SJCRH30 (cell line): ENCODE measurements around the gene PRKD2. TPM values are rescaled to one million over a fixed set of nuclear protein-coding genes. Genes with fewer than 3 reads are reported as not detected.

Experiments used
- DNase-seq, 2 experiments: peaks; one replicate each; pipeline ENCODE4 v3.0.0-alpha.2; 2015 to 2020
- H3K27ac ChIP-seq: fragments of 250-450 bp; sonication (Bioruptor Pico); 2 replicates; pipeline ENCODE4 v1.5.1; 2020; ENCODE audit warnings: mild to moderate bottlenecking, moderate library complexity
- H3K27me3 ChIP-seq: fragments of 250-450 bp; sonication (Bioruptor Pico); 2 replicates; pipeline ENCODE4 v1.5.1; 2020; ENCODE audit warnings: mild to moderate bottlenecking, moderate library complexity
- H3K36me3 ChIP-seq: fragments of 250-450 bp; sonication (Bioruptor Pico); 2 replicates; pipeline ENCODE4 v1.5.1; 2020; ENCODE audit warnings: mild to moderate bottlenecking, moderate library complexity
- H3K4me1 ChIP-seq: fragments of 250-450 bp; sonication (Bioruptor Pico); 2 replicates; pipeline ENCODE4 v1.5.1; 2020; ENCODE audit warnings: mild to moderate bottlenecking, moderate library complexity
- H3K4me3 ChIP-seq: fragments of 250-450 bp; sonication (Bioruptor Pico); 2 replicates; pipeline ENCODE4 v1.5.1; 2020; ENCODE audit warnings: mild to moderate bottlenecking, moderate library complexity
- H3K9me3 ChIP-seq: fragments of 250-450 bp; sonication (Bioruptor Pico); replicated peaks from 2 replicates; pipeline ENCODE4 v1.5.1; 2020; ENCODE audit warnings: mild to moderate bottlenecking, moderate library complexity
- total RNA-seq: library from RNA; depleted of rRNA; stranded (reverse); fragments of >200 nt; shearing (Covaris generic); gene quantifications from 2 replicates; pipeline ENCODE4 v1.2.3, GENCODE V29; 2014

PRKD2 gene
- total RNA-seq, 1 experiment from 2014 or later: 7.7 TPM

GRCh38 chr19:46746281-46747057, 29.6 kb upstream of the PRKD2 start, which contains the start of gene STRN4:
TSS of gene STRN4 (minus strand) at chr19:46746450. CDS start at chr19:46746430, 20 bp downstream.
- DNase-seq: peak; percentile 52 to 69
- Histone ChIP-seq H3K4me3 (peak within 1 kb of the TSS; percentile 100), H3K4me1 (peaks cover 3% of the 10 kb centered on the region; the same call in 1 of the 2 replicates), H3K27ac (peak within 1 kb of the TSS; percentile 78), H3K9me3 (no peaks in the 10 kb centered on the region), H3K36me3 (peaks cover 13% of the 10 kb centered on the region; the same call in 1 of the 2 replicates), H3K27me3 (no peaks in the 10 kb centered on the region)

- Histone ChIP-seq H3K4me1 (peaks cover 3% of the 10 kb centered on the region; the same call in 1 of the 2 replicates), H3K36me3 (peaks cover 16% of the 10 kb centered on the region; the same call in 1 of the 2 replicates), H3K27ac (peak within 1 kb of the TSS; percentile 78), H3K27me3 (no peaks in the 10 kb centered on the region), H3K9me3 (no peaks in the 10 kb centered on the region), H3K4me3 (peak within 1 kb of the TSS; percentile 100)
- DNase-seq: peak; percentile 40 to 45
Observed at GRCh38 chr19:46745521-46746280, 28.8 kb upstream of the PRKD2 start, which contains the start of gene FKRP. TSS of gene FKRP (plus strand) at chr19:46746057. CDS start at chr19:46755451, 9,394 bp downstream.

- Histone ChIP-seq H3K4me3 (peak overlapping the region; percentile 100), H3K9me3 (no peaks in the 10 kb centered on the region), H3K27ac (no peak overlapping the region), H3K36me3 (peaks cover 16% of the 10 kb centered on the region; the same call in 1 of the 2 replicates), H3K4me1 (peaks cover 3% of the 10 kb centered on the region; the same call in 1 of the 2 replicates), H3K27me3 (no peaks in the 10 kb centered on the region)
- DNase-seq: no peak
Observed at GRCh38 chr19:46745030-46745429, 28.1 kb upstream of the PRKD2 start.

- Histone ChIP-seq H3K36me3 (peaks cover 16% of the 10 kb centered on the region; the same call in 1 of the 2 replicates), H3K9me3 (no peaks in the 10 kb centered on the region), H3K27ac (no peak overlapping the region), H3K4me1 (peaks cover 3% of the 10 kb centered on the region; the same call in 1 of the 2 replicates), H3K4me3 (no peak overlapping the region), H3K27me3 (no peaks in the 10 kb centered on the region)
- no peak for DNase-seq
Observed at GRCh38 chr19:46744005-46744691, 27.2 kb upstream of the PRKD2 start.

- peaks cover 17% of the 10 kb centered on the region; the same call in 1 of the 2 replicates for H3K36me3 ChIP-seq
- no peaks in the 10 kb centered on the region for H3K27me3 ChIP-seq
- peaks cover 3% of the 10 kb centered on the region; the same call in 1 of the 2 replicates for H3K4me1 ChIP-seq
- no peak for DNase-seq
- no peak overlapping the region for H3K4me3 ChIP-seq
- H3K27ac ChIP-seq: no peak overlapping the region
- no peaks in the 10 kb centered on the region for H3K9me3 ChIP-seq
Observed at GRCh38 chr19:46742926-46743480, 26.1 kb upstream of the PRKD2 start.

- Histone ChIP-seq H3K27me3 (no peaks in the 10 kb centered on the region), H3K9me3 (no peaks in the 10 kb centered on the region), H3K4me1 (peaks cover 3% of the 10 kb centered on the region; the same call in 1 of the 2 replicates), H3K27ac (no peak overlapping the region), H3K4me3 (no peak overlapping the region), H3K36me3 (peaks cover 29% of the 10 kb centered on the region)
- no peak for DNase-seq
Observed at GRCh38 chr19:46741447-46741846, 24.5 kb upstream of the PRKD2 start.

- Histone ChIP-seq H3K27ac (no peak overlapping the region), H3K27me3 (no peaks in the 10 kb centered on the region), H3K36me3 (peaks cover 45% of the 10 kb centered on the region), H3K4me1 (no peaks in the 10 kb centered on the region; the same call in 1 of the 2 replicates), H3K9me3 (no peaks in the 10 kb centered on the region), H3K4me3 (no peak overlapping the region)
- DNase-seq: no peak
Observed at GRCh38 chr19:46739290-46739771, 22.4 kb upstream of the PRKD2 start.

GRCh38 chr19:46737761-46738171, 20.9 kb upstream of the PRKD2 start:
- DNase-seq: no peak
- Histone ChIP-seq H3K4me3 (no peak overlapping the region), H3K27me3 (no peaks in the 10 kb centered on the region), H3K36me3 (peaks cover 50% of the 10 kb centered on the region), H3K27ac (no peak overlapping the region), H3K9me3 (no peaks in the 10 kb centered on the region), H3K4me1 (no peaks in the 10 kb centered on the region)

GRCh38 chr19:46737298-46737654, 20.4 kb upstream of the PRKD2 start:
- Histone ChIP-seq H3K9me3 (no peaks in the 10 kb centered on the region), H3K4me3 (no peak overlapping the region), H3K36me3 (peaks cover 47% of the 10 kb centered on the region), H3K4me1 (no peaks in the 10 kb centered on the region), H3K27me3 (no peaks in the 10 kb centered on the region), H3K27ac (no peak overlapping the region)
- DNase-seq: no peak

GRCh38 chr19:46736531-46737297, 19.8 kb upstream of the PRKD2 start:
- Histone ChIP-seq H3K4me3 (no peak overlapping the region), H3K36me3 (peaks cover 45% of the 10 kb centered on the region), H3K9me3 (no peaks in the 10 kb centered on the region), H3K27ac (no peak overlapping the region), H3K27me3 (no peaks in the 10 kb centered on the region), H3K4me1 (no peaks in the 10 kb centered on the region)
- no peak for DNase-seq

- Histone ChIP-seq H3K9me3 (no peaks in the 10 kb centered on the region), H3K27me3 (no peaks in the 10 kb centered on the region), H3K27ac (no peak overlapping the region), H3K4me3 (no peak overlapping the region), H3K4me1 (no peaks in the 10 kb centered on the region), H3K36me3 (peaks cover 58% of the 10 kb centered on the region)
- no peak for DNase-seq
Observed at GRCh38 chr19:46733690-46734292, 16.9 kb upstream of the PRKD2 start.

- peaks cover 65% of the 10 kb centered on the region for H3K36me3 ChIP-seq
- no peaks in the 10 kb centered on the region for H3K27me3 ChIP-seq
- H3K4me1 ChIP-seq: no peaks in the 10 kb centered on the region
- H3K4me3 ChIP-seq: no peak overlapping the region
- no peak overlapping the region for H3K27ac ChIP-seq
- no peak for DNase-seq
- no peaks in the 10 kb centered on the region for H3K9me3 ChIP-seq
Observed at GRCh38 chr19:46732966-46733689, 16.2 kb upstream of the PRKD2 start.
